Measurements from ENCODE around the gene ITIH6.

The ITIH6 gene

DNA sequence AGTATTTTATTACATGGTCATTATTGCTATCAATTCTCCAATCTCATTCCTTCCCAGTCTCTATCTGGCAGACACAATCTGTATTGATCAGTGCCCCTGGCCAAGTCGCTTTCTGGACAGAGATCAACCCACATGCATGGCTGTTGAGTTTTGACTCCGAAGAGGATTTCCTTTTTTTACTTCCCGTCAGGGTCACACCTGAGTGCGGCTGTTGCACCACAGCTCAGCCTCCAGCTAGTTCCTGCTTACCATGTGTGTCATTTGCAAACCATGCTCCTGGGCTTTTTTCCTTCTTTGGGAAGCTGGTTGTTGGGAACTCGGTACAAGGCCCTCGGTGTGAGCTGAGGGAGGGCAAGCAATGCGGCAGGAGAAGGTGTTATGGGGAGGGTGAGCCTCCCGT is 21.1 kb upstream of the ITIH6 start:
- H3K27me3 ChIP-seq (ENCODE audit: insufficient read depth, low read depth, severe bottlenecking) = peaks cover 29% of the 10 kb centered on the region
- TF ChIP-seq, protein P1, sequence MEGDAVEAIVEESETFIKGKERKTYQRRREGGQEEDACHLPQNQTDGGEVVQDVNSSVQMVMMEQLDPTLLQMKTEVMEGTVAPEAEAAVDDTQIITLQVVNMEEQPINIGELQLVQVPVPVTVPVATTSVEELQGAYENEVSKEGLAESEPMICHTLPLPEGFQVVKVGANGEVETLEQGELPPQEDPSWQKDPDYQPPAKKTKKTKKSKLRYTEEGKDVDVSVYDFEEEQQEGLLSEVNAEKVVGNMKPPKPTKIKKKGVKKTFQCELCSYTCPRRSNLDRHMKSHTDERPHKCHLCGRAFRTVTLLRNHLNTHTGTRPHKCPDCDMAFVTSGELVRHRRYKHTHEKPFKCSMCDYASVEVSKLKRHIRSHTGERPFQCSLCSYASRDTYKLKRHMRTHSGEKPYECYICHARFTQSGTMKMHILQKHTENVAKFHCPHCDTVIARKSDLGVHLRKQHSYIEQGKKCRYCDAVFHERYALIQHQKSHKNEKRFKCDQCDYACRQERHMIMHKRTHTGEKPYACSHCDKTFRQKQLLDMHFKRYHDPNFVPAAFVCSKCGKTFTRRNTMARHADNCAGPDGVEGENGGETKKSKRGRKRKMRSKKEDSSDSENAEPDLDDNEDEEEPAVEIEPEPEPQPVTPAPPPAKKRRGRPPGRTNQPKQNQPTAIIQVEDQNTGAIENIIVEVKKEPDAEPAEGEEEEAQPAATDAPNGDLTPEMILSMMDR (IDR thresholded peaks at IDR 0.05; ENCODE audit: low read depth, low read length) = no peak
- H3K9me3 ChIP-seq (ENCODE audit: severe bottlenecking) = no peaks in the 10 kb centered on the region
- H3K4me3 ChIP-seq (ENCODE audit: low read depth, low read length) = no peak overlapping the region
- no peaks in the 10 kb centered on the region for H3K36me3 ChIP-seq
- H3K27ac ChIP-seq = no peak overlapping the region
- DNase-seq = no peak

DNA sequence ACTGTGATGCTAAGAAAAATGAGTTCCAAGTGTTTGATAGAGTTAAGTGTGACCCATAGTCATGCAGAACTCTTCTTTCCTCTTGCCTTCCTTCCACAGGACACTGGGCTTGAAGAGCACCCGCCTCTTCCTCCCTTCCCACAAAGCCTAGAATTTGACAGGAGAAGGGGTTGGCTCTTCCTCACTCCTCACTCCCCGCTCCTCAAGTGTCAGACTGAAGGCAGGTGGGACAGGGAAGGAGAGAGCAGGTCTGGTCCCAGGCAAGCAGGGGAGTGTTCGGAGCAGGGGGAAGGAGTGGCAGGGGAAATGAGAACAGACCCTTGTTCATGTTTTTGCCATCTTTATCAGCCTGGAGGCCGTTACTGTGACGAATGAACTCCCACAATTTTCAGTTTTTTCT is 20.2 kb upstream of the ITIH6 start:
- Histone ChIP-seq H3K36me3 (peaks cover 5% of the 10 kb centered on the region), H3K4me3 (ENCODE audit: low read depth, low read length) (no peak overlapping the region), H3K9me3 (ENCODE audit: severe bottlenecking) (no peaks in the 10 kb centered on the region), H3K27ac (no peak overlapping the region), H3K27me3 (ENCODE audit: insufficient read depth, low read depth, severe bottlenecking) (peaks cover 29% of the 10 kb centered on the region)
- no peak for DNase-seq
- TF ChIP-seq, protein P1 (IDR thresholded peaks at IDR 0.05; ENCODE audit: low read depth, low read length) = no peak

DNA sequence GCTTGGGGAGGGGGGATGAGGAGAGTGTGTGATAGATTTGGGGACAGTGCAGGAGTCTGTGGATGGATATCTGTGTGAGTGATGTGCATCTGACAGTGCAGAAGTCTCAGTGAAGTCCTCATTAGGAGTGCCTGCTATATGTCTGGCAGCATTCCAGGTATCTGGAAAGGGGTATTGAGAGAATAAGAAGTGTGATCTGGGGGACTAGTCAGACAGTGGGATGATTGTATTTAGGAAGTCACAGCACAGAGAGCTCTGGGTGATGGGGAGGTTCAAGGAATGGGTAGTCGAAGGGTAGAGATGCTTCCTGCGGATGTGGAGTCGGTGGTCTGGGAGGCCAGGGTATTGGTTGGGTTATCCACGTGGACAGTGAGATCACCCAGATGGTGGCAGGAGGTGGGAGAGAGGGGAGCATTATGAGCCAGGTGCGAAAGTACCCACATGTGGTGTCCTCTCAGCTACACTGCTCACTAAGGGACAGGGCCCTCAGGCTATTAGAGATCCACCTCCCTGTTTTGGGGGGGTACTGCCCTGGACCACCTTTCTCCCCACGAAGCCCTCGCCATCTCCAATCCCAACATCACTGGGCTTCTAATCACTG is 19.3 kb upstream of the ITIH6 start:
- H3K27me3 ChIP-seq (ENCODE audit: insufficient read depth, low read depth, severe bottlenecking) = peaks cover 29% of the 10 kb centered on the region
- no peak for DNase-seq
- H3K4me3 ChIP-seq (ENCODE audit: low read depth, low read length) = no peak overlapping the region
- TF ChIP-seq, protein P1 (IDR thresholded peaks at IDR 0.05; ENCODE audit: low read depth, low read length) = no peak
- peaks cover 5% of the 10 kb centered on the region for H3K36me3 ChIP-seq
- no peaks in the 10 kb centered on the region for H3K9me3 ChIP-seq (ENCODE audit: severe bottlenecking)
- no peak overlapping the region for H3K27ac ChIP-seq

DNA sequence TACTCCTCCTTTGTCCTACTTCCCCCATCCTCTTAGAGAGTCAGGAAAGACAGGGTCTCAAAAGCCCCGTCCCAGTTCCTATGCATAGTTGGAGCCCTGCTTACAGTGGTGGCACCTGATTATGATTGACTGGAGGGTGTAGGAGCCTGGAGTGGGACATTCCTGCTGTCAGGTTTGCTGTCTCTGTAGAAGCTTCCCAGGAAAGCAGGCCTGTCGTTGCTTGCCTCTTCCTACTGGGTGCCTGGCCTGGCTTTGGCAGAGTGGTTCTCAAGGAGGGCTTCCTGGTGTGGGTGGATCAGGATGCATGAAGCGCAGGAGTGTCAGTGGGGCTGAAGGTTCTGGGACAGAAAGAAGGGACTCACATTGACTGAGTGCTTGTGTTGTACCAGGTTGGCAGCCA is 14.3 kb upstream of the ITIH6 start:
- Histone ChIP-seq H3K4me3 (ENCODE audit: low read depth, low read length) (no peak overlapping the region), H3K36me3 (peaks cover 14% of the 10 kb centered on the region), H3K27me3 (ENCODE audit: insufficient read depth, low read depth, severe bottlenecking) (peaks cover 4% of the 10 kb centered on the region), H3K9me3 (ENCODE audit: severe bottlenecking) (no peaks in the 10 kb centered on the region), H3K27ac (no peak overlapping the region)
- TF ChIP-seq, protein P1 (IDR thresholded peaks at IDR 0.05; ENCODE audit: low read depth, low read length) = no peak
- no peak for DNase-seq

DNA sequence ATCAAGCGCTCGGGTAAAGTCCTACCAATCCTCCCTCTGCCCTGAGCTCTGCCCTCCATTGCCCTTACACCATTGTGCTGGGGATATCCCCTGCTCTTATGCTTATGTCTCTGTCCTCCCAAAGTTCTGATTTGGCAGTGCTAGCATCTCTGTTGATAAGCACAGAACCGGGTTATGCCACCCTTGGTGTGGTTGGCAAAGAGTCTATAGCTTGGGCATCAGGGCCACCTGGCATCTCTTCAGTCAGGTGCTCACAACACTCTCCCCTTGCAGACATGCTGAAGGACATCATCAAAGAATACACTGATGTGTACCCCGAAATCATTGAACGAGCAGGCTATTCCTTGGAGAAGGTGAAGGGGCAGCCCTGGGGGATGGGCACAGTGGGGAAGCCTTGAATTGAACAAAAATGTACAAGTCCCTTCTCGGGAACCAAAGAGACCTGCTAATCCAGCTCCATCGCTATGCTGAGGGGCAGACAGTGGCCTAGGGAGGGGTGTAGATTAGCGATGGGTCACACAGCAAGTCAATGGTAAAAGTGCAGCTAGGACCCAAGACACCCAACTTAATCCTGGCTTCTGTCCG is 13.3 kb upstream of the ITIH6 start:
- no peaks in the 10 kb centered on the region for H3K9me3 ChIP-seq (ENCODE audit: severe bottlenecking)
- TF ChIP-seq, protein P1 (IDR thresholded peaks at IDR 0.05; ENCODE audit: low read depth, low read length) = no peak
- DNase-seq = no peak
- no peak overlapping the region for H3K27ac ChIP-seq
- H3K27me3 ChIP-seq (ENCODE audit: insufficient read depth, low read depth, severe bottlenecking) = peaks cover 8% of the 10 kb centered on the region
- peaks cover 14% of the 10 kb centered on the region for H3K36me3 ChIP-seq
- H3K4me3 ChIP-seq (ENCODE audit: low read depth, low read length) = no peak overlapping the region

DNA sequence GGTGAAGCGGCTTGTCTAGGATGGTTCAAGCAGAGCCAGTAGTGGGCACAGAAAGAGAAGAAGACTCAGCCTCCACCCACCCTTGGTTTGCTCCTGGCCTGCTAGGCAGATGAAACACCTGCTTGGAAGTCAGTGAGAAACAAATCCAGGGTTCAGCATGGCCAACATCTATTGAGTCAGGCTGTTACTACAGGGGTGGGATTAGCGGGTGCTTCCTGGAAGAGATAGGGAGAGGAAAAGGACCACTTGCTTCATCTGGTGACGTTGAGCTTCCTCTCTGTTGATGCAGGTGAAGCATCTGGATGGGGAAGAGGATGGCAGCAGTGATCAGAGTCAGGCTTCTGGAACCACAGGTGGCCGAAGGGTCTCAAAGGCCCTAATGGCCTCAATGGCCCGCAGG is 12.5 kb upstream of the ITIH6 start:
- Histone ChIP-seq H3K36me3 (peaks cover 14% of the 10 kb centered on the region), H3K27me3 (ENCODE audit: insufficient read depth, low read depth, severe bottlenecking) (peaks cover 8% of the 10 kb centered on the region), H3K27ac (no peak overlapping the region), H3K4me3 (ENCODE audit: low read depth, low read length) (no peak overlapping the region), H3K9me3 (ENCODE audit: severe bottlenecking) (no peaks in the 10 kb centered on the region)
- TF ChIP-seq, protein P1 (IDR thresholded peaks at IDR 0.05; ENCODE audit: low read depth, low read length) = no peak
- no peak for DNase-seq

Measured in WERI-Rb-1 (cell line).